ENCODE data around the gene MEDAG.

DNA sequence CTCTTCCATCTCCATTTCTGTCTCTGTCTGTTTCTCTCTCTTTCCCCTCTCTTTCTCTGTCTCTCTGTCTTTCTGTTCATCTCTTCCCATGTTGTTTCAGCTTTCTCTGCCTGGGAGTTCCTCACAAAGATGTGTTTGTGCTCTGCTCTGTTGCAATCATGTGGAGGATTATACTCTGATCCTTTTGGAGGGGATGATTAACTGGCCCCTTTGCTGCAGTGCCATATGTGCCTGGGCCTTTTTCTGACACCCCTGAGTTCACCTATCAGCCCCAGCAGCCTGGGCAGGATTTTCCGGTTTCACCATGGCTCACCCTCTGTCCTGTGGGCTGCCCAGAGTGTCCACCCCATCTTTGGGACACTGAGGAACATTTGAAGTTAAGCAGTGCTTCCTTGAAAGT lies 17.3 kb downstream of the MEDAG start:
- TF ChIP-seq CTCF (IDR thresholded peaks at IDR 0.05; ENCODE audit: low read depth, low read length) = no peak
- no peak for TF ChIP-seq EZH2phosphoT487 (IDR thresholded peaks at IDR 0.05; ENCODE audit: low read depth)
